ENCODE results near the gene LRRC4C. TPM values are rescaled to one million over a fixed set of nuclear protein-coding genes. Genes with fewer than 3 reads are reported as not detected.

LRRC4C gene
- total and polyA plus RNA-seq, 2 donors (not counting 3 experiments of a cell fraction or from before 2014, with no cell fraction given) = not detected

DNA sequence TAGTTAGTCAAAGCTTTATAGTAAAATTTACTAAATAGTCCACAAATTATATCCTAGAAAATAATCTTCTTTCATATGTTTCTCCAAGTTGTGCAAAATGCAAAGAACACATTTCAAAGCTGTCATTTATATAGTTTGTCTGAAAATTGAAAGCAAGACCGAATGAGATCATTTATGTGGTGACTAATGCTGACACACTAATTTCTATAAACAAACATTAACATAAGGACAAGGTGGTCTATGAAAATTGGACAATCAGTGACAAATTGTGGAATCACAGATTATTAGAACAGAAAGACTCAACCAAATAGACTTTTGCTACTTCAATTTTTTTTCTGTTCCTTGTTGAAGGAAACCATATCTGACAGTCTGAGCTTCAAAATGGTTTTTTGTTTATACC lies 1056.1 kb downstream of the LRRC4C start:
- ChIA-PET POLR2A (no interaction called here), CTCF (no interaction called here)
- no TSS peak for BruUV-seq (replicated peaks)
- Histone ChIP-seq H3K27me3 (ENCODE audit: control insufficient read depth in 2 of 2, insufficient read depth in 2 of 2, low read length in 2 of 2) (no peaks in the 10 kb centered on the region), H3K36me3 (ENCODE audit: control insufficient read depth in 2 of 2, extremely low read depth in 1 of 2, insufficient read depth in 2 of 2, low read length in 2 of 2) (no peaks in the 10 kb centered on the region), H3K4me1 (ENCODE audit: control insufficient read depth, extremely low read depth, insufficient read depth, low read length) (no peaks in the 10 kb centered on the region), H3K4me3 (replicated peaks in 1 of 3; ENCODE audit: insufficient read depth in 1 of 3, low read depth in 1 of 3, low read length in 3 of 3) (no peak overlapping the region), H2AFZ (ENCODE audit: low read depth, low read length) (no peak overlapping the region), H3K4me2 (ENCODE audit: insufficient read depth, low read length) (no peak overlapping the region), H3K79me2 (ENCODE audit: control insufficient read depth, insufficient read depth, low read length) (no peaks in the 10 kb centered on the region), H3K9me1 (replicated peaks; ENCODE audit: control insufficient read depth, extremely low read depth, insufficient read depth, low read length) (no peaks in the 10 kb centered on the region), H4K20me1 (replicated peaks; ENCODE audit: control insufficient read depth, extremely low read depth, insufficient read depth, low read length) (no peaks in the 10 kb centered on the region), H3K27ac (ENCODE audit: insufficient read depth, low read depth, low read length) (no peak overlapping the region), H3K9ac (replicated peaks; ENCODE audit: extremely low read depth, insufficient read depth, low read length) (no peak overlapping the region), H3K9me3 (replicated peaks; ENCODE audit: control insufficient read depth, insufficient read depth, low read length) (no peaks in the 10 kb centered on the region)
- intact Hi-C loops (cut with micrococcal nuclease) (loop anchor here (5.0 kb wide), 1 partner anchor 96 kb away; no protein-coding TSS in a partner anchor), dilution Hi-C loops (cut with MboI; ENCODE audit: extremely low pct_ligation_motif_present, low sequenced_read_pairs) (no loop called here)
- no peak for DNase-seq (ENCODE audit: low read depth, low spot score)
- peak; percentile 28 for FAIRE-seq
- no peak for TF ChIP-seq MYC (IDR thresholded peaks at IDR 0.05; ENCODE audit: low read depth, low read length)
- TF ChIP-seq POLR2AphosphoS5 (IDR thresholded peaks at IDR 0.05; ENCODE audit: insufficient read depth, low read depth, low read length) = no peak
- TF ChIP-seq, protein P1, sequence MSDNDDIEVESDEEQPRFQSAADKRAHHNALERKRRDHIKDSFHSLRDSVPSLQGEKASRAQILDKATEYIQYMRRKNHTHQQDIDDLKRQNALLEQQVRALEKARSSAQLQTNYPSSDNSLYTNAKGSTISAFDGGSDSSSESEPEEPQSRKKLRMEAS (IDR thresholded peaks at IDR 0.05; ENCODE audit: insufficient read depth, insufficient read length) = no peak
- TF ChIP-seq FOS (IDR thresholded peaks at IDR 0.05; ENCODE audit: borderline replicate concordance, insufficient read depth, low read length) = peak; percentile 36

DNA sequence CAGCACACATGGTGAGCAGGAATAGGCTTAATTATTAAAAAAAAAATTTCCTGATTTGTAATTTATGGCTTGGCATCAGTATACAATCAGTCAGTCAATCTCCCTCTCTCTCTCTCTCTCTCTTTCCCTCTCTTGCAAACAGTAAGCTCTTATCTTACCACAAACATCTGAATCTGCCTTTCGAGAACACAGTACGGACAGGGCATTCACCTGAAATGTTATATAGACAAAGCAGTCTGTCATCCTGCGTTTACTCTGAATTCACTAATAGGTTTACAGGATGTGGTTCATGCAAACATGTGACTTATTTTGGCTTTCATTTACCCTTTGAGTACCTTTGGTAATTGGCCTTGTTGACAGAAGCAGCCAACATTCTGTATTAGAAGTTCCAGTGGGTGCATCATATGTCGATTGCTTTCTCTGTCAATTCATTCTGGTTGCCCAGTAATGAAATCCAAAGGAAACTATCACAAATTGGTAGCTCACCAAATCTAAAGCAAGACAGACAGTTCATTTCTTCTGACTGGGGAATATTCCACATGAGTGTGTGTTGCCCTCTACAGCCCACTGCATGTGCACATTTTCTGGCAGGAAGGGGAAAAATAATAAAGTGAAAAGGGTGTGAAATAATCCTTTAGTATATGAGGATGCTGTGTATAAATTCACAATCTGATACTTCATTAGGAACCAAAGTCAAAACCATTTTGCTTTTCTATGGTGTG lies 1058.2 kb downstream of the LRRC4C start:
- intact Hi-C loops (cut with micrococcal nuclease) (loop anchor here (5.0 kb wide), 1 partner anchor 94 kb away; no protein-coding TSS in a partner anchor), dilution Hi-C loops (cut with MboI; ENCODE audit: extremely low pct_ligation_motif_present, low sequenced_read_pairs) (no loop called here)
- Histone ChIP-seq H3K4me2 (ENCODE audit: insufficient read depth, low read length) (no peak overlapping the region), H3K9me1 (replicated peaks; ENCODE audit: control insufficient read depth, extremely low read depth, insufficient read depth, low read length) (no peaks in the 10 kb centered on the region), H2AFZ (ENCODE audit: low read depth, low read length) (no peak overlapping the region), H3K79me2 (ENCODE audit: control insufficient read depth, insufficient read depth, low read length) (no peaks in the 10 kb centered on the region), H3K36me3 (ENCODE audit: control insufficient read depth in 2 of 2, extremely low read depth in 1 of 2, insufficient read depth in 2 of 2, low read length in 2 of 2) (no peaks in the 10 kb centered on the region), H3K4me1 (ENCODE audit: control insufficient read depth, extremely low read depth, insufficient read depth, low read length) (no peaks in the 10 kb centered on the region), H3K9me3 (replicated peaks; ENCODE audit: control insufficient read depth, insufficient read depth, low read length) (no peaks in the 10 kb centered on the region), H3K27me3 (ENCODE audit: control insufficient read depth in 2 of 2, insufficient read depth in 2 of 2, low read length in 2 of 2) (no peaks in the 10 kb centered on the region), H3K27ac (ENCODE audit: insufficient read depth, low read depth, low read length) (no peak overlapping the region), H3K4me3 (replicated peaks in 1 of 3; ENCODE audit: insufficient read depth in 1 of 3, low read depth in 1 of 3, low read length in 3 of 3) (no peak overlapping the region), H3K9ac (replicated peaks; ENCODE audit: extremely low read depth, insufficient read depth, low read length) (no peak overlapping the region), H4K20me1 (replicated peaks; ENCODE audit: control insufficient read depth, extremely low read depth, insufficient read depth, low read length) (no peaks in the 10 kb centered on the region)
- ChIA-PET POLR2A (no interaction called here), CTCF (no interaction called here)
- TF ChIP-seq, protein P2, sequence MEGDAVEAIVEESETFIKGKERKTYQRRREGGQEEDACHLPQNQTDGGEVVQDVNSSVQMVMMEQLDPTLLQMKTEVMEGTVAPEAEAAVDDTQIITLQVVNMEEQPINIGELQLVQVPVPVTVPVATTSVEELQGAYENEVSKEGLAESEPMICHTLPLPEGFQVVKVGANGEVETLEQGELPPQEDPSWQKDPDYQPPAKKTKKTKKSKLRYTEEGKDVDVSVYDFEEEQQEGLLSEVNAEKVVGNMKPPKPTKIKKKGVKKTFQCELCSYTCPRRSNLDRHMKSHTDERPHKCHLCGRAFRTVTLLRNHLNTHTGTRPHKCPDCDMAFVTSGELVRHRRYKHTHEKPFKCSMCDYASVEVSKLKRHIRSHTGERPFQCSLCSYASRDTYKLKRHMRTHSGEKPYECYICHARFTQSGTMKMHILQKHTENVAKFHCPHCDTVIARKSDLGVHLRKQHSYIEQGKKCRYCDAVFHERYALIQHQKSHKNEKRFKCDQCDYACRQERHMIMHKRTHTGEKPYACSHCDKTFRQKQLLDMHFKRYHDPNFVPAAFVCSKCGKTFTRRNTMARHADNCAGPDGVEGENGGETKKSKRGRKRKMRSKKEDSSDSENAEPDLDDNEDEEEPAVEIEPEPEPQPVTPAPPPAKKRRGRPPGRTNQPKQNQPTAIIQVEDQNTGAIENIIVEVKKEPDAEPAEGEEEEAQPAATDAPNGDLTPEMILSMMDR (IDR thresholded peaks at IDR 0.05; ENCODE audit: extremely low read depth in 1 of 2, insufficient read depth in 1 of 2, low read depth in 1 of 2, low read length in 2 of 2) = no peak
- TF ChIP-seq EZH2 (IDR thresholded peaks at IDR 0.05; ENCODE audit: borderline replicate concordance, low read depth, low read length, severe bottlenecking) (no peak), MYC (IDR thresholded peaks at IDR 0.05; ENCODE audit: low read depth, low read length) (no peak), JUN (IDR thresholded peaks at IDR 0.05; ENCODE audit: borderline replicate concordance, insufficient read depth, insufficient read length, low read depth) (no peak), FOS (IDR thresholded peaks at IDR 0.05; ENCODE audit: borderline replicate concordance, insufficient read depth, low read length) (no peak), GATA2 (IDR thresholded peaks at IDR 0.05; ENCODE audit: insufficient read depth, insufficient read length, low read depth, low read length) (no peak), POLR2AphosphoS5 (IDR thresholded peaks at IDR 0.05; ENCODE audit: insufficient read depth, low read depth, low read length) (no peak)
- TF ChIP-seq, protein P1 (IDR thresholded peaks at IDR 0.05; ENCODE audit: insufficient read depth, insufficient read length) = no peak
- DNase-seq (ENCODE audit: low read depth, low spot score) (no peak), FAIRE-seq (no peak)
- BruUV-seq (replicated peaks) = no TSS peak

All from endothelial cell of umbilical vein (primary cell).